Left ventricle myocardium inferior (tissue), 1 donor: ENCODE measurements around the gene WASF3. TPM values are rescaled to one million over a fixed set of nuclear protein-coding genes. Genes with fewer than 3 reads are reported as not detected.

Experiments
- DNase-seq: peaks from one replicate; pipeline ENCODE4 v3.0.0-alpha.2; 2020
- H3K27ac ChIP-seq: fragments of 200-600 bp; replicated peaks from 2 replicates; pipeline ENCODE4 v1.8.0; 2021
- H3K27me3 ChIP-seq: fragments of 200-600 bp; 2 replicates; pipeline ENCODE4 v1.8.0; 2021; ENCODE audit warnings: low read depth
- H3K36me3 ChIP-seq: fragments of 200-600 bp; 2 replicates; pipeline ENCODE4 v1.8.0; 2021
- H3K4me1 ChIP-seq: fragments of 200-600 bp; 2 replicates; pipeline ENCODE4 v1.8.0; 2021
- H3K4me3 ChIP-seq: fragments of 200-600 bp; 2 replicates; pipeline ENCODE4 v1.8.0; 2021; ENCODE audit warnings: mild to moderate bottlenecking, moderate library complexity
- H3K9me3 ChIP-seq: fragments of 200-600 bp; replicated peaks from 2 replicates; pipeline ENCODE4 v1.8.0; 2021
- intact Hi-C: fragments of 100-400 bp; cut with micrococcal nuclease; formaldehyde crosslinking; loops from one replicate; pipeline ENCODE4 v1.11.0; 2022
- total RNA-seq: library from RNA; stranded (reverse); fragmentation: NEBNext Ultra II Directional; extraction: Animal tissue kit (Norgen Biotek cat#: 25700); gene quantifications from one replicate; pipeline ENCODE4 v1.2.1, GENCODE V29; 2021
- TF ChIP-seq, protein P1 (sequence below): fragments of 200-600 bp; IDR thresholded peaks from 2 replicates; pipeline ENCODE4 v1.8.0; 2021; ENCODE audit warnings: antibody characterized with exemption, mild to moderate bottlenecking, borderline replicate concordance
- donor health status: DM: no; HTN: yes; CAD: no; lungs with severe emphysema.

Gene WASF3
- total RNA-seq, 1 donor from 2014 or later: 12.6 TPM

GRCh38 chr13:26616126-26616525 lies 58.6 kb downstream of the WASF3 start:
- intact Hi-C loops: no loop called here
- H3K27me3 ChIP-seq: no peaks in the 10 kb centered on the region

GRCh38 chr13:26618726-26619125 lies 61.2 kb downstream of the WASF3 start:
- no peaks in the 10 kb centered on the region for H3K27me3 ChIP-seq
- intact Hi-C loops: no loop called here
- peaks cover 1% of the 10 kb centered on the region for H3K36me3 ChIP-seq
- H3K9me3 ChIP-seq: peaks cover 3% of the 10 kb centered on the region
- TF ChIP-seq, protein P1, sequence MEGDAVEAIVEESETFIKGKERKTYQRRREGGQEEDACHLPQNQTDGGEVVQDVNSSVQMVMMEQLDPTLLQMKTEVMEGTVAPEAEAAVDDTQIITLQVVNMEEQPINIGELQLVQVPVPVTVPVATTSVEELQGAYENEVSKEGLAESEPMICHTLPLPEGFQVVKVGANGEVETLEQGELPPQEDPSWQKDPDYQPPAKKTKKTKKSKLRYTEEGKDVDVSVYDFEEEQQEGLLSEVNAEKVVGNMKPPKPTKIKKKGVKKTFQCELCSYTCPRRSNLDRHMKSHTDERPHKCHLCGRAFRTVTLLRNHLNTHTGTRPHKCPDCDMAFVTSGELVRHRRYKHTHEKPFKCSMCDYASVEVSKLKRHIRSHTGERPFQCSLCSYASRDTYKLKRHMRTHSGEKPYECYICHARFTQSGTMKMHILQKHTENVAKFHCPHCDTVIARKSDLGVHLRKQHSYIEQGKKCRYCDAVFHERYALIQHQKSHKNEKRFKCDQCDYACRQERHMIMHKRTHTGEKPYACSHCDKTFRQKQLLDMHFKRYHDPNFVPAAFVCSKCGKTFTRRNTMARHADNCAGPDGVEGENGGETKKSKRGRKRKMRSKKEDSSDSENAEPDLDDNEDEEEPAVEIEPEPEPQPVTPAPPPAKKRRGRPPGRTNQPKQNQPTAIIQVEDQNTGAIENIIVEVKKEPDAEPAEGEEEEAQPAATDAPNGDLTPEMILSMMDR: no peak
- H3K27ac ChIP-seq: no peak overlapping the region
- peaks cover 12% of the 10 kb centered on the region for H3K4me1 ChIP-seq
- DNase-seq: no peak
- H3K4me3 ChIP-seq: no peak overlapping the region

More at GRCh38 chr13:26616126-26616525, 58.6 kb downstream of the WASF3 start:
- TF ChIP-seq, protein P1: no peak
- H3K4me3 ChIP-seq: no peak overlapping the region
- H3K27ac ChIP-seq: no peak overlapping the region
- DNase-seq: no peak
- no peaks in the 10 kb centered on the region for H3K36me3 ChIP-seq
- no peaks in the 10 kb centered on the region for H3K4me1 ChIP-seq
- no peaks in the 10 kb centered on the region for H3K9me3 ChIP-seq

DNA sequence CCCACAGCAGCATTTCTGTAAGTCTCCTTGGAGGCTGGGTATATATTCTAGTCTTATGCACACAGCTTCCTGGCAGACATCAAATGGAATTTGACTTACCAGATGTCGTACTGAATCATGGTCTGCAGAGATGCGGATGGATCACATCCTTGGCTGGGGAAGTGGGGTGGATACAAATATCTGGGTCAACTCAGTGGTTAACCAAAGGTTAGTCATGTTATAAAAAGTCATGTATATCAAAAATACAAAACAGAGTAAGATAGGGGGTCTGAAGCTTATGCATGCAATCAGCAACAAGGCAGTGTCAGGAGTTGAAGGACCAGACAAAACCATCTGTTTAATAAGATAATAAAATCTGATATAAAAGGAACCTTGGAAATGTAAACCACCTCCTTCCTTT lies 61.9 kb downstream of the WASF3 start:
- Histone ChIP-seq H3K9me3 (peaks cover 10% of the 10 kb centered on the region), H3K4me3 (no peak overlapping the region), H3K4me1 (peaks cover 12% of the 10 kb centered on the region), H3K27ac (no peak overlapping the region), H3K36me3 (peaks cover 3% of the 10 kb centered on the region), H3K27me3 (no peaks in the 10 kb centered on the region)
- DNase-seq: no peak
- intact Hi-C loops: no loop called here
- TF ChIP-seq, protein P1: no peak

DNA sequence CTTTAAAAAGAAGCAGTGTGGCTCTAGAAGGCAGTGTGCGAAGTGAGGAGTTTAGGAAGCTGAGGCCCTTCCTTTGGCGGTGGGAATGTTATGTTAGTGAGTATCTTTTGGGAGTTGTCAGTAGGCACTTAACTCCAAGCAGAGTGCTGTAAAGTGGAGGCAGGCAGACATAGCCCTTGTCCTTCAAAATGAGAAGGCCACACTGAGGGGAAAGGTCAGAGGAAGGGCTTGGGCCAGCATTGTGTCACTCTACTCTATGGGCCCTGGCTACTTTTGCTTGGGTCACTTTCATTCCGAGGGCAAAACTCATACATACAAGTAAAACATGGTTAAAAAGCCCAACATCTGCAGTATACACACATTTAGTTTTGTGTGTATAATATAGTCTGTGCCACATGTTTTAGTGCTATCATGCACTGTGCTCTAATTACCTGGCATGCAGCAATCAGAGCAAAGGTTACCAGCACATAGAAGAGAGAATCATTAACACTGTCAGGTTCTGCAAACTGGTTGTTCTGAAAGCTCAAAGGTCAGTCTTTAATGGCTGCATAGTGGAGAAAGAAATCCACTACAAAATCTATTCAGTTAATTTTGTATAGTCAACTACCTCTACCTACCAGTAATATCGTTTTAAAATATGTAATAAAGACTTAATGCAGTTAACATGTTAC lies 64.4 kb downstream of the WASF3 start:
- H3K9me3 ChIP-seq: peaks cover 22% of the 10 kb centered on the region
- intact Hi-C loops: no loop called here
- no peak overlapping the region for H3K27ac ChIP-seq
- no peak overlapping the region for H3K4me3 ChIP-seq
- TF ChIP-seq, protein P1: no peak
- H3K27me3 ChIP-seq: no peaks in the 10 kb centered on the region
- no peak for DNase-seq
- peaks cover 3% of the 10 kb centered on the region for H3K36me3 ChIP-seq
- peaks cover 12% of the 10 kb centered on the region for H3K4me1 ChIP-seq

GRCh38 chr13:26623125-26623524 lies 65.6 kb downstream of the WASF3 start:
- Histone ChIP-seq H3K27me3 (no peaks in the 10 kb centered on the region), H3K36me3 (peaks cover 3% of the 10 kb centered on the region), H3K27ac (no peak overlapping the region), H3K9me3 (peaks cover 22% of the 10 kb centered on the region), H3K4me3 (no peak overlapping the region), H3K4me1 (peaks cover 12% of the 10 kb centered on the region)
- TF ChIP-seq, protein P1: no peak
- DNase-seq: no peak
- intact Hi-C loops: no loop called here
